ENCODE results near the gene DNAH2.
"Not testable (repeated sequence)": the region's sequence is repeated elsewhere in the genome, so short reads cannot be mapped to it uniquely, and the experiment has no call there.

DNAH2 gene

DNA sequence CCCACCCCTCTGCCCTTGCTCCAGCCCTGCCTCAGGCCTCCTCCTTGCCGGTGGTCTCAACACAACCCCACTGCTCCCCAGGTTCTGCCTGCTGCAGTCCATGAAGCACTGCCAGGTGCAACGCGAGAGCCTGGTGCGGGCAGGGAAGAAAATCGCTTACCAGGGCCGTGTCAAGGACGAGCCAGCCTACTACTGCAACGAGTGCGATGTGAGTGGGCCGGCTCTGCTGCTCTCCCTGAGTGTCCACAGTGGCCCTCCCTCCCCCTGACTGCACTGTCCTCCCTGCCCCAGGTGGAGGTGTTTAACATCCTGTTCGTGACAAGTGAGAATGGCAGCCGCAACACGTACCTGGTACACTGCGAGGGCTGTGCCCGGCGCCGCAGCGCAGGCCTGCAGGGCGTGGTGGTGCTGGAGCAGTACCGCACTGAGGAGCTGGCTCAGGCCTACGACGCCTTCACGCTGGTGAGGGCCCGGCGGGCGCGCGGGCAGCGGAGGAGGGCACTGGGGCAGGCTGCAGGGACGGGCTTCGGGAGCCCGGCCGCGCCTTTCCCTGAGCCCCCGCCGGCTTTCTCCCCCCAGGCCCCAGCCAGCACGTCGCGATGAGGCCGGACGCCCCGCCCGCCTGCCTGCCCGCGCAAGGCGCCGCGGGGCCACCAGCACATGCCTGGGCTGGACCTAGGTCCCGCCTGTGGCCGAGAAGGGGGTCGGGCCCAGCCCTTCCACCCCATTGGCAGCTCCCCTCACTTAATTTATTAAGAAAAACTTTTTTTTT lies 135.6 kb downstream of the DNAH2 start:
- DNase-seq = no peak

DNA sequence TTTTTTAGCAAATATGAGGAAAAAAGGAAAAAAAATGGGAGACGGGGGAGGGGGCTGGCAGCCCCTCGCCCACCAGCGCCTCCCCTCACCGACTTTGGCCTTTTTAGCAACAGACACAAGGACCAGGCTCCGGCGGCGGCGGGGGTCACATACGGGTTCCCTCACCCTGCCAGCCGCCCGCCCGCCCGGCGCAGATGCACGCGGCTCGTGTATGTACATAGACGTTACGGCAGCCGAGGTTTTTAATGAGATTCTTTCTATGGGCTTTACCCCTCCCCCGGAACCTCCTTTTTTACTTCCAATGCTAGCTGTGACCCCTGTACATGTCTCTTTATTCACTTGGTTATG lies 136.1 kb downstream of the DNAH2 start:
- DNase-seq = no peak

DNA sequence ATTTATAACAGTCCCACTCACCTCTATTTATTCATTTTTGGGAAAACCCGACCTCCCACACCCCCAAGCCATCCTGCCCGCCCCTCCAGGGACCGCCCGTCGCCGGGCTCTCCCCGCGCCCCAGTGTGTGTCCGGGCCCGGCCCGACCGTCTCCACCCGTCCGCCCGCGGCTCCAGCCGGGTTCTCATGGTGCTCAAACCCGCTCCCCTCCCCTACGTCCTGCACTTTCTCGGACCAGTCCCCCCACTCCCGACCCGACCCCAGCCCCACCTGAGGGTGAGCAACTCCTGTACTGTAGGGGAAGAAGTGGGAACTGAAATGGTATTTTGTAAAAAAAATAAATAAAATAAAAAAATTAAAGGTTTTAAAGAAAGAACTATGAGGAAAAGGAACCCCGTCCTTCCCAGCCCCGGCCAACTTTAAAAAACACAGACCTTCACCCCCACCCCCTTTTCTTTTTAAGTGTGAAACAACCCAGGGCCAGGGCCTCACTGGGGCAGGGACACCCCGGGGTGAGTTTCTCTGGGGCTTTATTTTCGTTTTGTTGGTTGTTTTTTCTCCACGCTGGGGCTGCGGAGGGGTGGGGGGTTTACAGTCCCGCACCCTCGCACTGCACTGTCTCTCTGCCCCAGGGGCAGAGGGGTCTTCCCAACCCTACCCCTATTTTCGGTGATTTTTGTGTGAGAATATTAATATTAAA lies 136.7 kb downstream of the DNAH2 start:
- DNase-seq = no peak

DNA sequence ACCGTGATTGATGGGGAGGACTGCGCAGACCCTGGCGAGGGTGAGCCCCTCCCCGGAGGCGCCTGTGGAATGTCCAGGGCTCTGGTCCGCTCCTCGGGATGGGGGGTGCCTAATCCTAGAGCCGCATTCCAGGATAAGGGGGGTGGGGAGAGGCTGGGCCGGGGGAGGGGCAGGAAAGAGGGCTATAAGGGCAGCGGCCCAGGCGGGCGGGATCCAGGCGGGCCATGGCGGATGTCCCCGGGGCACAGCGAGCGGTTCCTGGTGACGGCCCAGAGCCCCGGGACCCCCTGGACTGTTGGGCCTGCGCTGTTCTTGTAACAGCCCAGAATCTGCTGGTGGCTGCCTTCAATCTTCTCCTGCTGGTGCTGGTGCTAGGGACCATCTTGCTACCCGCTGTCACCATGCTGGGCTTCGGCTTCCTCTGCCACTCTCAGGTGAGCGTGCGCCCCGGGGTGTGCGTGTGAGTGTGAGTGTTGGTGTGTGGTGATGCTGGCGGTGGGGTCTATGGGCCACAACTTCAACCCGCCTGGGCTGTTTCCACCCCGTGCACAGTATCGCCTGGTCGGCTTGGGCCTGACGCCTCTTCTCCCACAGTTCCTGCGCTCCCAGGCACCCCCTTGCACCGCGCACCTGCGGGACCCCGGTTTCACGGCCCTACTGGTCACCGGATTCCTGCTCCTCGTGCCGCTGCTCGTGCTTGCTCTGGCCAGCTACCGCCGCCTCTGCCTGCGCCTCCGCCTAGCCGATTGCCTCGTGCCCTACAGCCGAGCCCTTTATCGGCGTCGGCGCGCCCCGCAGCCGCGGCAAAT lies 137.5 kb downstream of the DNAH2 start, which contains the start of gene TMEM88:
Gene TMEM88 (plus strand): TSS at position 216 of the 809 bp plus-strand sequence. CDS start 9 bp downstream, at position 225.
- DNase-seq = no peak

DNA sequence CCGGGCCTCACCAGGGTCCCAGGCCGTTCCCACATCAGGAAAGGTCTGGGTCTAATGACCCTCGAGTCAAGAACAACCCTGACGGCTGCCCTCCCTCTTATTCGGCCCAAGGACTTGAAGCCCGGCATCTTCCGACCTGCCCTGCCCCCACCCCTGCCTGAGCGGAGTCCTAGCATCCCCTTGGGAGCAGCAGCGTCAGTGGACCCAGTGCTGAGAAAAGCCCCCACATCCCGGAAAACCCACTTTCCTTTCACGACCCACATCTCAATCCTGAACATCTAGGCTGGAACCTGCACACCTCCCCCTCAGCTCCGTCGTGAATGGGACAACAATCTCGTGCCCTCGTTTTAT lies 138.1 kb downstream of the DNAH2 start:
- DNase-seq = no peak

DNA sequence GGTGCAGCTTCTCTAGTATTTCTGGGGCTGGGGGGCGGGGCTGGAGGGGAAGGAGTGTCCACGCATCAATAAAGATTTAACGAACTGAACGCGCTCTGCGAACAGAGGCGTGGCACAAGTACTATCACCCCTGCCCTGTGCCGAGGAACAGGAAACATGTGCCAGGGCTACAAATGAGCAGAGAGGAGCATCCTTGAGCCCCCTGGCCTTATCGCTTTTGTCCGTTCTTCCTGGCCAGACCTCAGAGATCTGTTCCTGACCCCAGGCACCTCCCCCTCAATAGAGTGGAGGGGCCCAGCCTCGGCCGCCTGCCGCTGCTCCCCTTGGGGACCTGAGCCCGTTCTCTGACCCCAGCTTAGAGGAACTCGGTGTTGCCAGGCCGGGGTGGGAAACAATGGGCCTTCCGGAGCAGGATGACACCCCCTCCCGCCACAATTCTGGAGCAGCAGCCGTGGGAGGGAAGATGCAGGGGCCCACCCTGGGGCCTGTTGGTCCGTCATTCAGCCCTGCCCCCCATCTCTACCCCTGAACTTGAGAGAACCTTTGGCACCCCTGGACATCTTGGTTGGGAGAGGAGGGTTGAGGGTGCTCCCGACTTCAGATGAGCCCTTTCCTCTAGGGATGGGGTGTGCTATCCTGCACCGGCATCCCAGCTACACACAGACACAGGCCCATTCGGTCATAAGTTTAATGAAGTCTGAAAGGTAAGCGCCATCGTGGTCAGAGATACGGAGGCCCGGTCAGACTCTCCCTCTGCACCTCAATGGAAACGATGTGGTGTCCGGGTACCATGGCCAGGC lies 138.7 kb downstream of the DNAH2 start:
- DNase-seq = no peak

DNA sequence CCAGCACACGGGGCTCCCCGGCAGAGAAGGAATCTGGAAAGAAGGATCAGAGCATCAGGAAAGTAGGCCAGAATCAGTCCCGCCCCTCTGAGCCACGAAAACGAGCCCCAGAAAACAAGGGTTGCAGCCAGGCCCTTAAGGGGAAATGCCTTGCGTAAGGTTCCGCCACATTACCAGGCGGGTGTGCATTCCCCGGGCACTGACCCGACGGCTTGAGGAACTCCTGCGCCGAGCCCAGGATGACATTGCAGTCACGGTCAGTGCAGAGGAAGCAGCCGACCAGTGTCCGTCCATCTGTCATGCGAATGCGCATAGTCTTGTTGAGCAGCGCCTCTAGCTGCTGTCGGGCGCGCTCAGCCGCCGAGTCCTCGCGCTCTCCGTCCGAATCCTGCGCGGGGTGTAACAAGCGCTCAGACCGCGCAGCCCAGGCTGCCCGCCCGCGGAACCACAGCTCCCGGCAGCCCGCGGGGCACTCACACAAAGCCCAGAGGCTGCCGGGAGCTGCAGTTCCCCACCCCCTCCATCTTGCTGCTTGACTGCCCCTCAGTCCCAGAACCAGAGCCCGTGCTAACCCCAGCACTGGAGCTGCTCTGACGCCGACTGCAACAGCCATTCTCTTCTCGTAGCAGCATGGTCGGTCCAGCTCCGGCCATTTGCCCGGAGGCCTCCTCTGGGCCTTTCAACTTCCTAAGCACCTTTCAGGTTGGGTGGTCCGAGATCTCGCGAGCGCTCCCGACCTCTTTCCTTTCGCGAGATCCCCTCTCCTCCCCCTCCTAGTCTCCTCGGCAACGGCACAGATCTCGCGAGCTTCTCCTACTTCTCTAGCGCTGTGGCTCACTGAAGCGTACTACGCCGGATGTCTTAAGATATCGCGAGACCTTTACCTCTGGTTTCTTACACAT lies 139.5 kb downstream of the DNAH2 start, which contains the start of gene NAA38:
Gene NAA38 (minus strand): TSS at position 749 of the 902 bp plus-strand sequence. CDS start 96 bp downstream, at position 653.
- peak; percentile 94 for DNase-seq

DNA sequence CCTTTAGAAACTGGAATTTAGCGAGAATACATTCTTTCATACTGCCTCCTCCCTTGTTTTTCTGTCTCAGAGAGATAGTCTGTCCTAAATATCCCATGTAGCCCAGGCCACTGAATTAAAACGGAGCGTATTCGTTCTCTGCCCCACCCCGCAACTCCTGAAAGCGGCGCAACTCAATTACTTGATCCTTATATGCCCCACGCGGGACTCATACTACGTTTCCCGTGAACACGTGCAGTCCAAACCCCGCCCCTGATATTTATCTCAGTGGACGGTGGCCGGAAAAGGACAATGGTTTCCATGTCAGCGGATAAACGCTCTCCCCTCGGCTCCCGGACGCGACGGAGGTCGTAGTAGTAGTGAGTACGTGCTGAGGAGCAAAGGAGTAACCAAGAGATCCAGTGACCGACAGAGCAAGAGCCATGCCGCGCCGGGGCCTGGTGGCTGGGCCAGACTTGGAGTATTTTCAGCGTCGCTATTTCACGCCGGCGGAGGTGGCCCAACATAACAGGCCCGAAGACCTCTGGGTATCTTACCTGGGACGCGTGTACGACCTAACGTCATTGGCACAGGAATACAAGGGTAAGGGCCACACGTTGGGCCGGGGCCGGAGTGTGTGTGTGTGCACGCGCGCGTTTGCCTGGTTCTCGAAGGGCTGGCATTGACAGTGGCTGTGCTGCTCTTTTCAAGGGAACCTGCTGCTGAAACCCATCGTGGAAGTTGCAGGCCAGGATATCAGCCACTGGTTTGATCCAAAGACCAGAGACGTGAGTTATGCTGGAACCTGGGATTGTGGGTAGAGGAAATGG lies 140.4 kb downstream of the DNAH2 start, which contains the start of gene CYB5D1:
Gene CYB5D1 (plus strand): TSS at position 291 of the 809 bp plus-strand sequence. CDS start 132 bp downstream, at position 423.
- DNase-seq = peak; percentile 89

DNA sequence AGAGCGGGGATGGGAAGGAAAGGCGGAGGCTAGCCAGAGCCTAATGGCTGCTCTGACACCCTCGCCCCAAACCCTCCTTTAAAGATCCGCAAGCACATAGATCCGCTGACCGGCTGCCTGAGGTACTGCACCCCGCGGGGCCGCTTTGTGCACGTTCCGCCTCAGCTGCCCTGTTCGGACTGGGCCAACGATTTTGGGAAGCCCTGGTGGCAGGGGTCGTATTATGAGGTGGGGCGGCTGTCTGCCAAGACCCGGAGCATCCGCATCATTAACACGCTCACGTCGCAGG lies 140.9 kb downstream of the DNAH2 start:
- DNase-seq = no peak

DNA sequence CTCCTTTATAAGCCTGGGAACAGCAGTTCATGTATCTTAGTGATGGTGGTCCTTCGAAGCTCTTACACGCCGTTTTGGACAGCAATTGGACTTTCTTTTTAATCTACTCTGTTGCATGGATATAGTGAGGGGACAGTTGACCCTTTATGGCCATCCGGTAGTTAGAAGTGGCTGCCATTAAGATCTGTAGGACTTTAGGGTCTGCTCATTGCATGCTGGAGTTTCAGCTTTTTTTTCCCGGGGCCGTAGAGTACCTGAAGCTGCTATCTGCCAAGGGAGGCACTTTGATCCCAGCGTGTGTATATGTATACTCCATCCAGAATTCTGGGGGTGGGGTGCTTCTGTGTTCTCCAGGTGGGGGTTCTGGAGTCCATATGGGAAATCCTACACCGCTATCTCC lies 141.5 kb downstream of the DNAH2 start:
- no peak for DNase-seq

DNA sequence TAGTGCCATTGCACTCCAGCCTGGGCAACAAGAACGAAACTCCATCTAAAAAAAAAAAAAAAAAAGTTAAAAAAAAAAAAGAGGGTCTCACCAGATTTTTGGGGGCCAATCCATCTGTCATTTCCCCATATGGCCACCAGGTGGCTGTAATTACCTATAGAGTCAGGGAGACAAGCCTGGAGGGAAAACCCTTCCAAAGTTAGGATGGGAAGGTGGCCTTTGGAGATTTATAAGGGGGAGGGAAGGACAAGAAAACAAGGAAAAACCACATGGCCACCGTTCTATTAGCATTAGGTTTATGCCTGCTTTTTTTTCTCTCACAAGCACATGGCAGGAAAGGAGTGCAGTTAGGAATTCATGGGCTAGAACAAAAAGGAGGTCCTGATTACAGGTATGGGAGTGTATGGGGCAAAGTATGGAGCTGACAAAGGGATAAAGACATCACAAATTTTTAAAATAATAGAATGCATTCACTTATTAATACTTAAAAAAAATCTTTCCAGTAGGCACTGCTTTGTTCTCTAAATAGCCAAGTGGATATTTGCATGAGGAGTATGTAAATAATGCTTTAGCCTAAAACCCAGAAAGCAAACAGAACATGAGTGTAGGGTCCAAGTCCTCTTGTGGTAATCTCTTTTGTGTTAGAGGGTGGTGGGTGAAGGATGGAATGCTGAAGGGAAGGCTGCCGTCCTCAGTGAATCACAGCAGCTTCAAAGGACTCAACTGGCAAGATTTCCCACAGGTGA lies 145.3 kb downstream of the DNAH2 start:
- peak; percentile 58 for DNase-seq

DNA sequence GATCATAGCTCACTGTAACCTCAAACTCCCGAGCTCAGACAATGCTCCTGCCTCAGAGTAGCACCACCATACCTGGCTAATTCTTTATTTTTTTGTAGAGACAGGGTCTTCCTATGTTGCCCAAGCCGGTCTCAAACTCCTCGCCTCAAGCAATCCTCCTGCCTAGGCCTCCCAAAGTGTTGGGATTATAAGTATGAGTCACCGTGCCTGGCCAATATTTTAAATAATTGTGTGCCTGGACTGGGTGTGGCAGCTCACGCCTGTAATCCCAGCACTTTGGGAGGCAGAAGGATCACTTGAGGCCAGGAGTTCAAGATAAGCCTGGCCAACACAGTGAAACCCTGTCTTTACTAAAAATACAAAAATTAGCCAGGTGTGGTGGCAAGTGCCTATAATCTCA lies 146.8 kb downstream of the DNAH2 start:
- not testable (repeated sequence) for DNase-seq

DNA sequence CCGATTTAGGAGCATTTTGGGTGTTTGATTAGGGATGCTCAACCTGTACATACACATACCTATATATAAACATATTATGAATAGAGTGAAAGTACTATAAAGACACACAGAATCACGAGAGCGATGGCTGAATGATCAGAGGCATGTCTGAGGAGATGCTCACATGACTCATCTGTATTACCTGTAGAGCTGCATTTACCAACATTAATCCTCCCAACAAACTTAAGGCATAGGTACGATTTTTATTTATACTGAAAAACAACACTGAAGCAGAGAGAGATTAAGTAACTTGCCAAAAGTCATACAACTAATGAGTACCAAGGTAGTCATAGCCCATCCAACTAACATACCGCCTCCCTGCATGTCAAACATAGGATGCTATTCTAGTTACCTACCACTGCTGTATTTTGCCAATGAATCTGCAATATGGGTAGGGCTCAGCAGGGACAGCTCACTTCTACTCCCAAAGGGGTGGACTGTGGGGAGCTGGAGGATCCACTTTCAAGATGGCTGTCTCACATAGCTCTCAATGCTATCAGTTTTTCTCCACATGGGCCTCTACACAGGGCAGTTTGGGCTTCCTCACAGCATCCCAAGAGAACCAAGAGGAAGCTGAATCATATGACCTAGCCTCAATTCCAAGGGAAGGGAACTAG lies 147.6 kb downstream of the DNAH2 start:
- DNase-seq = no peak

DNA sequence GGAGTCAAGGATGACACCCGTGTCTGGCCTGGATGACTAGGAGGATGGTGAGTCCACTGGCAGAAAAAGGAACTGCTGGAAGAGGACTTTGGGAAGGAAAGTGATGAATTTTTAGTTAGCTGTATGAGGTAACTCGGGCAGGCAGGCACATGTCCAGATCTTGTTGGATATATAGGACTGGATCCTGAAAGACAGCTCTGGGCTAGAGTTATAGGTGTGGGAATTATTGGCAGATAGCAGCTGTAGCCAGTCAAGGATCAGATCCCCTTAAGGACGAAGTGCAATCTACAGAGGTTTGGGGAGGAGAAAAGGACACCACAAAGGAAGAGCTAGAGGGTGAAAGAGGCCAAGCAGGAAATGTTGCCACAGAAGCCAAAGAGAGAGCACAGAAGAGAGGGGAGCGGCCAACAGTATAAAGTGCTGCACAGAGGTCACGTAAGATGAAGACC lies 150.4 kb downstream of the DNAH2 start:
- no peak for DNase-seq

DNA sequence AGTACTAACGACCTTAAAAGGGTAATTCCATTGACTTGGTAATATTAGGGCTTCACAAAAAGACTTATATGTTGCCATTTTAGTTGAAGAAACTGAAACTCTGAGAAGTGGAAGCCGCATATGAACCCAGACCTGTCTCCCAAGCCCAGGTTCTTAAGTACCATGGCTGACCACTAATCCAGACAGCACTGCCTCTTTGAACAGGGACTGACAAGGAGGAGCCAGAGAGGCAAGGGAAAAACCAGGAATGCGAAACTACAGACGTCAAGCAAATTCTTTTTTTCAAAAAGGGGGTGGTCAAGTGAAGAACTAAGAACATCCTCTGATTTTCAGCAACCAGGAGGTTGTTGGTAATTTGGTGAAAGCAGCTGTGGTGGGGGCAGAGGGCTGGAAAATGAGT lies 155.5 kb downstream of the DNAH2 start:
- no peak for DNase-seq

DNA sequence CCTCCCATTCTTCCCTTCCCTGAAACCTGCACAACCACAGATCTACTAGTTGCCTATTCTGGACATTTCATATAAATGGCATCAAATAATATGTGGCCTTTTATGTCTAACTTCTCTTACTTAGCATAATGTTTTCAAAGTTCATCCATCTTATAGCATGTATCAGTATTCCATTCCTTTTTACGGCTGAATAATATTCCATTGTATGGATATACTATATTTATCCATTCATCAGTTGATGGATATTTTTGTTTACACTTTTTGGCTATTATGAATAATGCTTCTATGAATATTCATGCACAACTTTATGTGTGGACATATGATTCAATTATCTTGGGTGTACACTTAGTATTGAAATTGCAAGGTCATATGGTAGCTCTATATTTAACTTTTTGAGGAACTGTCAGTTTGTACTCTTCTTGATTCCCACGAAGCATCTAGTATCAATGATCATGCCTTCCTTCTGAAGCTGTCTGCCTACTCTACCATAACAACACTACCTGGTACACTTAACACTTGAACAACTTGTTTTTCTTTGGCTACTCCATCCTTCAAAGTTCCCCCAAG lies 158.3 kb downstream of the DNAH2 start:
- DNase-seq = no peak

DNA sequence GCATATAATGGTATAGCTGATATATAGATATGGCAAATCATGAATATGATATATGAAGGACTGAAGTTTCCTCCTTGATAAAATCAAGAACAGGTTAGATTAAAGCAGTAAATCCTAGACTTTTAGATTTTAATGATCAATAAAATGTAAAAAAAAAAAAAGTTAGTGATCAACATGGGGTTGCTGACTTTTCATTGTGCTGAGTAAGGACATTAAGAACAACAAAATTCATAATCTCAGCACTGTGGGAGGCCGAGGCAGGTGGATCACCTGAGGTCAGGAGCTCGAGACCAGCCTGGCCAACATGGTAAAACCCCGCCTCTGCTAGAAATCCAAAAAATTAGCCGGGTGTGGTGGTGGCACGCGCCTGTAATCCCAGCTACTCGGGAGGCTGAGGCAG lies 160.7 kb downstream of the DNAH2 start:
- no peak for DNase-seq

DNA sequence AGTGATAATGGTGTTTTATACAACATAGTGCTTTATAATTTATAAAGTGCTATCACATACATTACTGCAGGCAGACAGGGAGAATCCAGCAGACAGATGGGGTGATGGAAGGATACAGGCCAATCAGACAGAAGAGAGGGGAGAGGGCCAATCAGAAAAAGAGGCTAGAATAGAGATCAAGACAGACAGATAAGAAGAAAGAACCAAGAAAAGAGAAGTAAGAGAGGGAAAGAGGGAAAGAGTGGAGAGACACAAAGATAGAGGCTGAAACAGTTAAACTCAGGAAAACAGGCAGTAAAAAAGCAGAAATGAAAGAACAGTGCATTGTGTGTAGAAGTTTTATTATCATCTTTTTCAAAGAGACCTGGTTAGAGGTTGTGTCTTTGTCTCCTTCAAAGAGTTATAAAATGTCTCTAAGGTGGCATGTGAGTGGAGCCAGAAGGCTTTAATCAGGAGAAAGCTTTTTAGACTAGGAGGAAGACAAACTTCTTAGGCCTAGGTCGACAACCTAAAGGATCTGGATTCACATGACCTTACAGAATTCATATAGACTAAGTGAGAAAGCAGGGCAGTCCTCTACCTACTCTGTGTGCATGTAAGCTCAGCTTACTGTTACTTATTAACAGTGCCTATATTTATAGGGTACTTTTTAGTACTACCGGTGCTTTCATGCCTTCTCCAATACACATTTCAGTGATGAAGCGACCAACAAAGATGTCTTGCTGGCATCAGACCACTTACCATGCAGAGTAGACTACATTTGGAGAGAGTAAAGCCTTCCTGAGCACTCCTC lies 162.7 kb downstream of the DNAH2 start:
- no peak for DNase-seq
